Hematopoietic multipotent progenitor cell treated with erythropoietin and hydrocortisone succinate and interleukin-3 and kit ligand, for 17 days (in vitro differentiated cells): ENCODE data around the gene PLEKHM3.

ENCODE experiments used
- DNase-seq: peaks from one replicate; pipeline ENCODE4 v3.0.0-alpha.2; 2015; ENCODE audit warnings: low spot score

Gene PLEKHM3

DNA sequence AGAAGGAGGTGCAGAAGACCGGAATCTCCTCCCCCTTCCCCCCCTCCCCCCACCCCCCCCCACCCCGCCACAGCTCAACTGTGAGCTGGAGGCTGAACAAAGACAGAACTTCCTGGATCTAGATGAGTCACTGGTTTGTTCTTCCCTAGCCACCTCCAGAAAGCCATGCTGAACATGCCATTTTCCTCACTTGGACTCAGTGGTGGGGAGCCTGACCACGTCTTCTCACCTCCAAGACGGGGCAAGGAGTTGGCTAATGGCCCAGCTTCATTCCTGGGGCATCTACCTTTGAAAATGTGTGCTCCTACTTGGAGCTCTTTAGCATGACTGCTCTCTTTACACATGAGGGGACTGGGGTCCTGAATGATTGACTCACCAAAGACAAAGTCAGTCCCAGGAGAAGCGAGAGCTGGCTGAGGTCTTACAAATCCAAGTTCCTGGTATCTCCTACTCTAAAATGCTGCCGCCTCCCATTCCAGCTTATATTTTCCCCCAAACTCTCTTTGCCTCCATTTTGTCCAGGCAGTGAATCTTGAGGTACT lies 233.0 kb downstream of the PLEKHM3 start:
- no peak for DNase-seq

DNA sequence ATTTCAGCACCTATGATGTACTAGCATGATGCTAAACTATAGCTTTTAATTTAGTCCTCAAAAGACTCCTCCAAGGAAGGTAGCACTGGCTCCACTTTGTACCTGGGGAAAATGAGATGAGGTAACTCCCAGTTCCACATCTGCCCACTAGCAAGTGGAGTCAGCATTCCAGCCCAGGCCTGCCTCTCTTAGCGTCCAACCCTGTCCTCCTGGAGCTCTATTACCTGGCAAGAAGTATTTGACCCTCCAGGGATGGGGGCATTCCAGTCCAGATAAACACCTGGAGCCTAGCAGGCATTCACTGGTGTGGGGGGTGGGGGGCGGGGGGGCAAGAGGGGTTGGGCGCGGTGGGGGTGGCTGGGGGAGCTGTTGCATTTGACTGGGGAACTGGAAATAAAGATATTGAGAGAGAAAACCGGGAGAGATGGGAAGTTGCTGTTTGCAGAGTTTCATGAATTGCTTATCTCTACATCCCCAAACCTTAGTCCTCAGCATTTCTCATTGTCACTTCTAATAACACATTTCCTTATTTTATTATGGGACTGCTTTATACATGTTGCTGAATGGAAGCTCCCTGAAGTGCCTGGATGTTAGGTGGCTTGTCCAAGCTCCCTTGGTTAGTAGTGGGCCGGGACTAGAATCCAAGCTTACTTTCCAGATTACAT lies 233.6 kb downstream of the PLEKHM3 start:
- no peak for DNase-seq

DNA sequence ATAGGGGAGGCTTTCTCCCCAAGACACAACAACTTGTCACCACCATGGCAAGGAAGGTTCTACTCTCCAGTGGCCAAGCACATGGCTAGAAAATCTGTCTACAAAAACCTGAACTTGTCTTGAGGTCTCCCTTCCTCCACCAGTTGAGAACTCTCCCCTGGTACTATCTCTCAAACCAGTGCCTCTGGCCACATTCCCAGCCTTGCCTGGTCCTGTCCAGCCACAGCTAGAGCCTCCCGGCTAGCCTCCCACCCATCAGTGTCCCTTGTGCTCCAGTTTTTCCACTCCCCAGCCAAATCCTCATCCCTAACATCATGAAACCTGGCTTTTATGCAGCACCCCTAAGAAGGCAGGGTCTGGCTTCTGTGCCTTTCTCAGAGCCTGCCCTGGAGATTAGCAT lies 234.4 kb downstream of the PLEKHM3 start:
- DNase-seq = no peak

DNA sequence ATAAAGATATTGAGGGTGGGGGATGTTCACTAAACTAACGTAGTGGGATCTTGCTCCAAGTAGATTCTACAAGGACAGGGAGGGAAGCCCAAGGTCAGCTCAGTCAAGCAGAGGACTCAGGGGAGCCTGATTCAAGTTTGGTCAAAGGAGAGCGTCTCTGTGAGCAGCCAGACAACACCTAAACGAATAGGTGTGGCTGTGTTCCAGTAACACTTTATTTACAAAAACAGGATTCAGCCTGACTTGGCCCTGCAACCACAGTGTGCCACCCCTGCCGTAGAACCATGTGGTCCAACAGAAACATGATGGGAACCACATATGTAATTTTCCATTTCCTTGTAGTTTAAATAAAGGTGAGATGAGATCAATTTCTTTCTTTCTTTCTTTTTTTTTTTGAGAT lies 237.5 kb downstream of the PLEKHM3 start:
- DNase-seq = no peak

DNA sequence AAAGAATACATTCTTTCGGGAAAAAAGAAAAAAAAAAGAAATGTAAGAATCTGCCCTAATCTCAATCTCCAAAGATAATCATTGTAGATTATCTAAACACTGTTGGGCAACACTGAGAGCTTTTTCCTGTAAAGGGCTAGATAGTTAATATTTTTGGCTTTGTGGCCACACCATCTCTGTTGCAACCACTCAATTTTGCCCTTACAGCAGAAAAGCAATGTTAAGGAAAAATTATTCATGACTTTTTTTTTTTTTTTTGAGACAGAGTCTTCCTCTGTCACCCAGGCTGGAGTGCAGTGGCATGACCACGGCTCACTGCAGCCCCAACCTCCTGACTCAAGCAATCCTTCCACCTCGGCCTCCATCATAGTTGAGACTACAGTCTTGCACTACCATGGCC lies 238.3 kb downstream of the PLEKHM3 start:
- no peak for DNase-seq

DNA sequence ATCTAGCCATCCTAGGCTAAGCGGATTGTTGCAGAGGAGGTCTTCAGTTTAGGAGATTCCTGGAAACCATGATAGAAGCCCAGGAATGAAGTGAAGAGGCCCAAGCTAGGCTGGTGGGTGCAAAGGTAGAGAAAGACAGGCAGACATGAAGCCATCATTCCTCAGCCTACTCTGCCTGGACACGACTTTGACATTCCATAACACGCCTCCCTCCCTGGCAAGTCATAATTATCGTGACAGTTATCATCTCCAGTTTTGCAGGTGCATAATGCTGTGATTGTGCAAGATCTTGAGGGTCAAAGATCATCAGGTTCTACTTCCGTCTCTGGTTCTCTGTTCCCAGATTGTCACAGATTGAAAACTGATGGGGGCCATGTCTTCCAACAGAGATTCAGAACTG lies 240.4 kb downstream of the PLEKHM3 start:
- DNase-seq = no peak

DNA sequence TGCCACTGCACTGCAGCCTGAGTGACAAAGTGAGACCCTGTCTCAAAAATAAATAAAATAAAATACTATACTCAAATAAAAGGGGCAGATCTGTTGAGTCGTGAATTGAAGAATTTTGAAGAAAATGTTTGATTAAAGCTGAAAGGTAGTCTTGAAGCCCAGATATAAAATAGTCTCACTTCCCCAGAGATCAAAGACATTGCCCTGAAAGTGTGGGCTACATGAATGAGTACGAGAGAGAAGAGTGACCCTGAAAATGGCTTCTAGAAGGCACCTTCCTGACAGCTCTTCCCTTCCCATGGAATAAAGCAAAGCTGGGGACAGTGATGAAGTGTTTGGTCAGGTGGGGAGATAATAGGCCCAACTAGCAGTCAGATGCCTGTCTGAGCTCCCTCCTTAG lies 241.8 kb downstream of the PLEKHM3 start:
- no peak for DNase-seq

DNA sequence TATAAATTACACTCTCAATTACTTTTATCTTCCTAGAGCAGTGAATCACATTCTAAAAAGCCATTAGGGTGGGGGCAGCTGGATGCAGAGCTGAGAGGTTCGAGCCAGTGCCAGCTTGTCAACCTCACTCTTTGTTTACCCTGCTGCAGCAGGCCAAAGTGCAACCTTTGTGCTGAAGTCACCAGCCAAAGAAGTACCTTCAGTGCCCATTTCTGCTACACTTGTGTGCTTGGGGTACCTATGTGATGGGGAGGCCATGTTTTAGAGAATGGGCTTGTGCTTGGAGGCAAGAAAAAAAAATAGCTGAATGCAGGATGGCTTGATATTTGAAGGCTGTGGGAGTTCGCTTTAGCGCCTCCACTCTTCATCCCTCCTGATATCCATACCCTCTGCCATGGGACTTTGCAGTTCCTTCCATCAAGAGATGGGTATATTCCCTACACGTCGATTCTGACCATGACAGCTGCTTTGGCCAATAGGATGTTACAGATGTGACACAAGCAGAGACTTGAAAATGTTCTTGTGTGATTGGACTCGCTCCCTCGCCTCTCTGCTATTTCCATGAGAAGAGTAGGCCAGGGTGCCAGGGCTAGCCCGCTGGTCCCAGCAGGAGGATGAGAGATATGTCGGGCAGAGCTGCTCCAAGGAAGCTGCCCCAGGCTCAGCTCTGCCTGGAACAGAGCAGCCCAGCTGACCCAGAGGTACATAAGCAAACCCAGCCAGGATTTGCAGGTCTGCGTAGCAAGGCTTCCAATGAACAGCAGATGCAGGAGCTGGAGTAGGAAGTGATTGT lies 242.9 kb downstream of the PLEKHM3 start:
- no peak for DNase-seq

DNA sequence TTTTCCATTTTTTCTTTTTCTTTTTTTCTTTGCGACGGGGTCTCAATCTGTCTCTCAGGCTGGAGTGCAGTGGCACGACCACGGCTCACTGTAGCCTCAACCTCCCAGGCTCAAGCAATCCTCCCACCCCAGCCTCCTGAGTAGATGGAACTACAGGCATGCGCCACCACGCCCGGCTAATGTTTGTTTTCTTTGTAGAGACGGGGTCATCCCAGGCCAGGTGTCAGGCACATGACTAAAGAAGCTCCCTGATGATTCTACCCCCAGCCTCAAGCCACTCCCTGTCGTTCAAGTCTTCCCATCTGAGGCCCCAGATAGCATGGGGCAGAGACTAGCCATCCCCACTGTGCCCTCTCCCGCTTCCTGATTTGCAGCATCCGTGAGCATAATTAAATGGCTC lies 245.8 kb downstream of the PLEKHM3 start:
- DNase-seq = no peak

DNA sequence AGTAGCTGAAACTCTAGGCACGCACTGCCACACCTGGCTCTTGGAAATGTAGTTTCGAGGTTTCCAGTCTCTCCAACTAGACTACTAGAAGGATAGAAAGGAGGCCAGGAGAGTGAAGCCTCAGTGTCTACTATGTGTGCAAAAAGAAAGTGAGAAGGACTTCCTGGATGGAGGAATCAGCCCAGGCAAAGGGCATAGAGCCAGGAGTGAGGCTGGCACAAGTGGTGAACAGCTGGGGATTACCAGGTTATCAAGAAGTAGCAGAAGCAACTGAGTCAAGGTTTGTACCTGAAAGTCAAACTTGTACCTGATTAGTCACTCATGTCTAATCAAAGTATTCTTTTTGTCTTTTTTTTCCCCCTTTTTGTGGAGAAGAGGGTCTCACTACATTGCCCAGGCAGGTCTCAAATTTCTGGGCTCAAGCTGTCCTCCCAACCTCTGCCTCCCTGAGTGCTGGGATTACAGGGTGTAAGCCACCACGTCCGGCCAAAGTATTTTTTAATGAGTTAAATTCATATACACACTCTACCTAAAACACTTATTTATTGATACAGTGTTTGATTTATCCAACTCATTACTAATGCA lies 246.9 kb downstream of the PLEKHM3 start:
- no peak for DNase-seq

DNA sequence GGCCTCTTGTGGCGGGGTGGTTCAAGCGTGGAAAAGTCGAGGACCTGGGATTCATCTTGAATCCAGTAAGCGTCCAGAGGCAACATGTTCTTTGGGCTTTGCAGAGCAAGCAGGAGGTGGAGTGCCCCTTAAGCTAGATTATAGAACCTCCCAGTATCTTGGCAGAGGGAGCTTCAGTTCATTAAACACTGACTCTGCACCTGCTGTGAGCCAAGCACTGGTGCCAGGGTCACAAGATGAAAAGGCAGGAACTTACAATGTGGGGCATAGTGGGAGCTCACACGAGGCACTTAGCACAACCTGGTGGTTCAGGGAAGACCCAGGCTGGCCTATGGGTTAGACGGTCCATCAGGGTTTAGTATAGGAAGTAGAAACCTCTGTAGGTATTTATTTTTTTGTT lies 248.2 kb downstream of the PLEKHM3 start:
- DNase-seq = no peak

DNA sequence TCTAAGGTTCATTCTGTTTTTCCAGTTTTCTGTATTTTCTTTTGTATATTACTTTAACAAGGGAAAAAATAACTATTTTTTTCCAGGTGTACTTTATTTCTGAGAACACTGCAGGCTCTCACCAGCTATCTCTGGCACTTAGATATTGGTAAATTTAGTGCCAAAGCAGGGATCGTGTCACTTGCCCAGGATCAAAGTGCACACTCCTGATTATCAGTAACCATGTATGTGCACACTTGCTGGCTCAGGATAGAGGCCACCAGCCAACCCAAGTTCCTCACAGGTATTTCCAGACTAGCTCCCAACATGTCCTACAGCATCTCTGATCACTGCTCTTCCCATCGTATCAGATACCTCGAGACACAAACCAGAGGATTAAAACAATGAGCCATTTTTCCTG lies 249.9 kb downstream of the PLEKHM3 start:
- DNase-seq = no peak

DNA sequence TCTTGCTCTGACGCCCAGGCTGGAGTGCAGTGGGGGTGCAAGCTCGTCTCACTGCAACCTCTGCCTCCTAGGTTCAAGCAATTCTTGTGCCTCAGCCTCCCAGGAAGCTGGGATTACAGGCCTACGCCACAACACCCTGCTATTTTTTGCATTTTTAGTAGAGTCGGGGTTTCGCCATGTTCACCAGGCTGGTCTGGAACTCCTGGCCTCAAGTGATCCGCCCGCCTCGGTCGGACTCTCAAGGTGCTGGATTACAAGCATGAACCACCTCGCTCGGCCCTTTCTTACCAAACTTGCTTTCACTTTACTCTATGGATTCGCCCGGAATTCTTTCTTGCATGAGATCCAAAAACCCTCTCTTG lies 252.5 kb downstream of the PLEKHM3 start:
- no peak for DNase-seq

DNA sequence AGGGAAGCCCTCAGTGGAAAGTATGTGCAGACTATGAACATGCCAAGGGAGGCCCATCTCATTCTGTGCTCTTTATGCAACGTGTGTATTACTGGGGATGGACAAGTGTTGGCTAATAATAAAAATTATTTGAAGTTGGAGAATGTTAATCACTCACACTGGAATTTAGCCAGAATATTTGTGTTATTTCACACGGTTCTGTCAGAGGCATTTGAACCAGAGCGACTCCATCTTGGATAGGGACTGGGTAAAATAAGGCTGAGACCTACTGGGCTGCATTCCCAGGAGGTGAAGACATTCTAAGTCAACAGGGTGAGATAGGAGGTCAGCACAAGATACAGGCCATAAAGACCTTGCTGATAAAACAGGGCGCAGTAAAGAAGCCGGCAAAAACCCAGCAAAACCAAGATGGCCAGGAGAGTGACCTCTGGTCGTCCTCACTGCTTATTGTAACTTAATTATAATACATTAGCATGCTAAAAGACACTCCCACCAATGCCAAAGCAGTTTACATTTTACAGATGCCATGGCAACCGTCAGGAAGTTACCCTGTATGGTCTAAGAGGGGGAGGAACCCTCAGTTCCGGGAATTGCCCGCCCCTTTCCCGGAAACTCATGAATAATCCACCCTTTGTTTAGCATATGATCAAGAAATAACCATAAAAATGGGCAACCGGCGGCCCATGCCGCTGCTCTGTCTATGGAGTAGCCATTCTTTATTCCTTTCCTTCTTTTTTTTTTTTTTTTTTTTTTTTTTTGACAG lies 253.1 kb downstream of the PLEKHM3 start:
- DNase-seq = no peak

DNA sequence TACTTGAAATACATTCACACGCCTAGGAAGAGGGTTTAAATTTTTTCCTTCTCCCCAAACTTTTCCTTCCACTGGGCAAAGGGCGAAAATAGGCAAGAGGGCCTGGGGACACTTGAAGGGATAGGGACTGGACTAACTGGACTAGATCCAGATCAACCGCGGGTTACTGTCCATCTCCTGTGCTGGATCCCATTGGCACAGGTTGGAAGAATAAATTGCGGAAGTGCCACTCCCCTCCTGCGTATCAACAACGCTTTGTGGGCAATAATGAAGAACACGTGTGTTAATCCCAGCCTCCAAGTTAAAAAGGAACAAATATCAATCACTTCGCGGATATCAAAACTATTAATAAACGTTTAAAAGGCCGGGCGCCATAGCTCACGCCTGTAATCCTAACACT lies 253.9 kb downstream of the PLEKHM3 start:
- no peak for DNase-seq
